ENCODE measurements around the gene LILRA6.
"Not testable (repeated sequence)": the region's sequence is repeated elsewhere in the genome, so short reads cannot be mapped to it uniquely, and the experiment has no call there.

LILRA6 gene

DNA sequence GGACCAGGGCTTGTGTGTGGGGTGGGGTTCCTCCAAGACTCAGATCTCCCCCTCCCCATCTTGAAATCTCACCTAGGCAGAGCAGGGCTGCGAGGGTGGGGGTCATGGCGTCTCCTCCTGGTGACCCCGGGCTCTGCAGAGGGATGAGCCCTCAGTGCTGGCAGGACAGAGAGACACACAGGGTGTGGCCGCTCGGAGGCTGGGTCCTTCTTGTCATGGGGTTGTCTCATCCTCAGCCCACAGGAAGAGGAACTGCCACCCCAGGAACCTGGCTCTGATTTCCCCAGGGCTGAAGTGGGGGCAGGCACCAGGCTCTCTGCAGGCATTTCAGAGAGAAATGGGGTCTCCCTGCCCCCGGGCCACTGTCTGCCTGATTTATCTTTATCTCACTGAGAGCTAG, at the start of gene LILRA6:
Gene LILRA6, minus strand, starts transcription at position 145 of the 400 bp plus-strand sequence.
- not testable (repeated sequence) for H3K4me3 ChIP-seq (replicated peaks; ENCODE audit: low read depth, low read length); DNase-seq (ENCODE audit: extremely low read depth, low read depth)

DNA sequence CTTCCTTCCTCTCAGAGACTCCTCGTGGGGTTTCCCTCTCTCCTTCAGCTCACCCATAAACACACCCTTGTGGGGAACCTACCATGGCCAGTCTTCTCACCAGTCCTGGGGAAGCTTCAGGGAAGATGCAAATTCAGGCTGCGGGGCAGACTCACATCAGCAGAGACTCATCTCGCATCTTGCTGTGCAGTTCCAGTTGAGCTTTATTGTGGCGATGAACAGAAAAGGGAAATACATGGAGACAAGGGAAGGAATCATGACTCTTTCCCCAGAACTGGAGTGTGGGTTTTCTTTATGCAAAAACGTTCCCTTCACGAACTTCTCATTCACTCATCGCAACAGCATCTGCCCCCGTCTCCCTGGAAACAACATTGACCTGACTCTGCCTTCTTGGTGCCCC, 46.6 kb upstream of the LILRA6 start:
- not testable (repeated sequence) for H3K4me3 ChIP-seq (replicated peaks; ENCODE audit: low read depth, low read length); DNase-seq (ENCODE audit: extremely low read depth, low read depth)

DNA sequence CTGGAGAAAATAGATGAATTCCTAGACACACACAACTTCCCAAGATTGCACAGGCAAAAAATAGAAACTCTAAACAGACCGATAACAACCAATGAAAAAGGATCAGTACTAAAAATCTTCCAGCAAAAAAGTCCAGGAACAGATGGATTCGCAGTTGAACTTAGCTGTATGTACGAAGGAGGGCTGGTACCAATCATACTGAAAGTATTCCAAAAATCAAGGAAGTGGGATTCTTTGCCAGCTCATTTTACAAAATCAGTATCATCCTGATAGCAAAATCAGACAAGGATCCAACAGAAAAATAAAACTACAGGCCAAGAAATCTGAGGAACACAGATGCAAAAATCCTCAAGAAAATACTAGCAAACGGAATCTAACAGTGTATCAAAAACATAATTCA, 44.9 kb upstream of the LILRA6 start:
- no peak overlapping the region for H3K4me3 ChIP-seq (replicated peaks; ENCODE audit: low read depth, low read length)
- no peak for TF ChIP-seq CTCF (IDR thresholded peaks at IDR 0.05; ENCODE audit: low read depth, low read length, missing control alignments)
- no peak for DNase-seq (ENCODE audit: extremely low read depth, low read depth)

GRCh38 chr19:54286283-54286682, 43.7 kb upstream of the LILRA6 start:
- not testable (repeated sequence) for H3K4me3 ChIP-seq (replicated peaks; ENCODE audit: low read depth, low read length); DNase-seq (ENCODE audit: extremely low read depth, low read depth)

DNA sequence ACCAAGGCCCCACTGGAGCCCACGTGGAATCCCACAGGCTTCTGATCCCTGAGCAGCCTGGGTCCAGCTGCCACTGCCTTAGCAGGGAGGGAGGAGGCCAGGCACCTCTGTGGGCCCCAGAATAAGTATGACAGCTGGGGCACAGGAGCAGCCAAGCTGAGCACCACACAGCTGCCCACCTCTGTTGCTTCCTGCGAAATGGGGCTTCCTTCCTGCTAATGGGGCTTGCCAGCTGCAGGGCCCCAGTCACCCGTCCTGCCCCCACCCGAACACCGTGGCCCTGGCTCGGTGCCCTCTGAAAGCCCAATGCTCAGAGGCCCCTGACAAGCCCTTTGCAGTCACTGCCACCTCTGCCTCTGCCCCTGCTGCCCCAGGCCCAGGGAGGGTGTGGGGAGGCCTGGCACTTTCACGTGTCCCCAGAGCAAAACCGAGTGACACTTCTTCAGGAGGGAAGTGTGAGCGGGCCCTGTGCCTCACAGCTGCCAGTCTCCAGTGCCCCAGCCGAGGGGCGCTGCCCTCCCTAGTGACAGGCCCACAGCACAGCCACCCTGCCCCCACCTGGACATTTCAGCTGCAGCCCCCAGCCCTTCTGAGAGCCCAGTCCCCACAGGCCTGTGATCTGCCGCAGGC, 43.0 kb upstream of the LILRA6 start:
- H3K4me3 ChIP-seq (replicated peaks; ENCODE audit: low read depth, low read length); DNase-seq (ENCODE audit: extremely low read depth, low read depth): not testable (repeated sequence)

DNA sequence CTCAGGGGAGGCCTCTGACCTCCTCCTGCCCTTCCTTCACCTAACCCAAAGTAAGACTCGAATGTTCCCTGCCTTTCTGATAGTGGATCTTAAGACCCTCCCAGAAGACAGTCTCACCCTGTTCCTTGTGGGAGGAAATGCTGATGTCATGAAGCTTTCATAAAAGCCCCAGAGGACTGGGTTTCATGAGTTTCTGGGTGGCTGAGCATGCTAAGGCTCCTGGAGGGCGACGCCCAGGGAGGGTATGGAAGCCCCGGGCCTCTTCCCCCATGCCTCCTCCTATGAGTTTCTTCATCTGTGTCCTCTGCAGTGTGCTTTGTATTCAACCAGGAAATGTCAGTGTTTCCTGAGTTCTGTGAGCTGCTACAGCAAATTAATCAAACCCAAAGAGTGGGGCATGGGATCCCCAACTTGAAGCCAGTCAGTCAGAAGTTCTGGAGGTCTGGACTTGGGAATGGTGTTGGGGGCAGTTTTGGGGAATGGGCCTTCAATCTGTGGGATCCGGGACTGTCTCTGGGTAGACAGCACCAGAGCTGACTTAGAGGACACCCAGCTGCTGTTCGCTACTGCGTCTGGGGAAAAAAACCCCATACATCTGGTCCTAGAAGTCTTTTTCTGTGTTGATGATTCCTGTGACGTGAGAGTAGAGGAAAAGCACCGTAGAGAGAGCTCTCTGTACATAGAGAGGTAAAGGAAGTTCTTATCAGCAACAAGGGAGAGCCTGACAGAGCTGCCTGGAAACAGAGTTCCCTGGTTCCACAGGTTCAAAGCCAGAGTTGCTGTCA, 40.3 kb upstream of the LILRA6 start:
- no peak for DNase-seq (ENCODE audit: extremely low read depth, low read depth)
- TF ChIP-seq CTCF (IDR thresholded peaks at IDR 0.05; ENCODE audit: low read depth, low read length, missing control alignments): no peak
- H3K4me3 ChIP-seq (replicated peaks; ENCODE audit: low read depth, low read length): no peak overlapping the region

GRCh38 chr19:54281729-54282075, 39.1 kb upstream of the LILRA6 start:
- not testable (repeated sequence) for DNase-seq (ENCODE audit: extremely low read depth, low read depth); H3K4me3 ChIP-seq (replicated peaks; ENCODE audit: low read depth, low read length)

DNA sequence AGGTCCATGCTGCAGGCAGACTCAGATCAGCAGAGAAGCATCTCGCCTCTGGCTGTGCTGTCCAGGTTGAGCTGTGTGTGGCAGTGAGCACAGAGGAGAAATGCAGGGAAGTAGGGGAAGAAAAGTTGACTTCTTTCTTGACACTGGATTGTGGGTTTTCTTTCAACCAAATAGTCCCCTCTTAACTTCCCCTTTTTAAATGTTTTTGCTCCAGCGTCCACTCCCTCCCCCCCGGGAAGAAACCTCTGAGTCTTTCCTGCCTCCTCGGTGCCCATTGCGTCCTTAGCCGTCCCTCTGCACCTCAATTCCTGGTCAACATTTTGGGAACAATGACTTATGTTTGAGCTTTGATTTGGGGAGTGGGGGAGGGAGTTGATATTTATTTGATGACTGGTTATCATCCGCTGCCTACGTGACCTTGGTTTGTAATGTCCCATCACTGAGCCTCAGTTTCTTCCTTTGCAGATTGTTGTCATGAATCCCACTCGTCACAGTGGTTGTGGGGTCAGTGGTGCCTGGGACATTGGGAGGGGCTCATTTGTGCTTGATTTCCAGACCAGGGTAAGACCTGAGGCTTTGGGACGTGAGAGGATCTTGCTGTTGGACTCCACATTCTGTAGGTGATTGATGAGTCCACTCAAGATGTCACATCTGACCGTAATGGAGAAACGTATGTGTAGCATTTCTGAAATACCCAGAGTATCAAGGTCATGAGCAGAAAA, 38.6 kb upstream of the LILRA6 start, which contains the start of gene LILRB2:
Gene LILRB2, minus strand, starts transcription at position 104 of the 722 bp plus-strand sequence. CDS start 614 bp downstream, outside the sequence.
- no peak for TF ChIP-seq CTCF (IDR thresholded peaks at IDR 0.05; ENCODE audit: low read depth, low read length, missing control alignments)

GRCh38 chr19:54280441-54280840, 37.9 kb upstream of the LILRA6 start:
- not testable (repeated sequence) for H3K4me3 ChIP-seq (replicated peaks; ENCODE audit: low read depth, low read length); DNase-seq (ENCODE audit: extremely low read depth, low read depth)

More for the DNA sequence above, 38.6 kb upstream of the LILRA6 start, which contains the start of gene LILRB2:
- H3K4me3 ChIP-seq (replicated peaks; ENCODE audit: low read depth, low read length): no peak within 1 kb of the TSS
- no peak for DNase-seq (ENCODE audit: extremely low read depth, low read depth)

DNA sequence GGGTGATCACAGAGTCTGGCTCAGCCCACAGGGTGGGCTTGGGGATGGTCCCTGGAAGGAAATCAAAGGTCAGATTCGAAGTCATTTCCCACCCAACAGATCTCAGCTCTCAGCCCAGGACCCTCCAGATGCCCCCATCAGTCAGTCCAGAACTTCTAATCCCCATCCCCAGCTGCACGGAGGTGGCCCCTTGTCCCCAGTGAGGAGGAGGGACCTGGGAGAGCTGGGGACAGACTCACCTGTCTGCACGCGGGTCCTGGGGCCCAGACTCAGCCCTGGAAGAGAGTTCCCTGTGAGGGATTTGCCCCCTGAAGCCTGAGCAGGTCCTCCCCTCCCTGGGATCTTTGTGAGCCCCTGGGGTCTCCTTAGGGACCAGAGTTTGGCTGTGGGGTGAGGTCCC, 37.4 kb upstream of the LILRA6 start:
- not testable (repeated sequence) for H3K4me3 ChIP-seq (replicated peaks; ENCODE audit: low read depth, low read length); DNase-seq (ENCODE audit: extremely low read depth, low read depth)

Data from HFF-Myc (cell line).